ENCODE measurements around the gene LYPD8. TPM values are rescaled to one million over a fixed set of nuclear protein-coding genes. Genes with fewer than 3 reads are reported as not detected.

LYPD8 gene
- total RNA-seq, 1 experiment from 2014 or later, result not detected

GRCh38 chr1:248691567-248692155, 63.9 kb downstream of the LYPD8 start:
- H3K9me3 ChIP-seq (ENCODE audit: control insufficient read depth, insufficient read depth, low read depth, low read length), result no peaks in the 10 kb centered on the region
- no peak overlapping the region for H3K27ac ChIP-seq (ENCODE audit: low read length)
- ATAC-seq, result no peak
- ChIA-PET CTCF (no interaction called here), POLR2A (no interaction called here)
- TF ChIP-seq REST (IDR thresholded peaks at IDR 0.05; ENCODE audit: insufficient read depth in 1 of 2, low read depth in 2 of 2, low read length in 1 of 2) (no peak), POLR2AphosphoS5 (IDR thresholded peaks at IDR 0.05; ENCODE audit: low read depth, low read length) (no peak), TCF7L2 (IDR thresholded peaks at IDR 0.05; ENCODE audit: low read depth, low read length) (no peak), SIN3A (IDR thresholded peaks at IDR 0.05; ENCODE audit: borderline replicate concordance, insufficient read depth, low read depth, low read length) (no peak)
- TF ChIP-seq, protein P1, sequence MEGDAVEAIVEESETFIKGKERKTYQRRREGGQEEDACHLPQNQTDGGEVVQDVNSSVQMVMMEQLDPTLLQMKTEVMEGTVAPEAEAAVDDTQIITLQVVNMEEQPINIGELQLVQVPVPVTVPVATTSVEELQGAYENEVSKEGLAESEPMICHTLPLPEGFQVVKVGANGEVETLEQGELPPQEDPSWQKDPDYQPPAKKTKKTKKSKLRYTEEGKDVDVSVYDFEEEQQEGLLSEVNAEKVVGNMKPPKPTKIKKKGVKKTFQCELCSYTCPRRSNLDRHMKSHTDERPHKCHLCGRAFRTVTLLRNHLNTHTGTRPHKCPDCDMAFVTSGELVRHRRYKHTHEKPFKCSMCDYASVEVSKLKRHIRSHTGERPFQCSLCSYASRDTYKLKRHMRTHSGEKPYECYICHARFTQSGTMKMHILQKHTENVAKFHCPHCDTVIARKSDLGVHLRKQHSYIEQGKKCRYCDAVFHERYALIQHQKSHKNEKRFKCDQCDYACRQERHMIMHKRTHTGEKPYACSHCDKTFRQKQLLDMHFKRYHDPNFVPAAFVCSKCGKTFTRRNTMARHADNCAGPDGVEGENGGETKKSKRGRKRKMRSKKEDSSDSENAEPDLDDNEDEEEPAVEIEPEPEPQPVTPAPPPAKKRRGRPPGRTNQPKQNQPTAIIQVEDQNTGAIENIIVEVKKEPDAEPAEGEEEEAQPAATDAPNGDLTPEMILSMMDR (IDR thresholded peaks at IDR 0.05), result no peak
- no TSS peak for BruUV-seq (replicated peaks)
- no peak overlapping the region for H3K4me3 ChIP-seq (ENCODE audit: low read depth in 2 of 2, low read length in 2 of 2)
- no peaks in the 10 kb centered on the region for H3K36me3 ChIP-seq (ENCODE audit: control insufficient read depth, insufficient read depth, low read length)
- no peak for DNase-seq (ENCODE audit: low read depth, low spot score)
- in situ Hi-C loops (cut with HindIII; ENCODE audit: low pct_unique_long_range_greater_than_20kb, low sequenced_read_pairs), result no loop called here
- intact Hi-C loops (cut with micrococcal nuclease; ENCODE audit: unreplicated experiment), result no loop called here
- H3K27me3 ChIP-seq (ENCODE audit: control insufficient read depth, insufficient read depth, low read length), result no peaks in the 10 kb centered on the region
- no peaks in the 10 kb centered on the region for H3K4me1 ChIP-seq (ENCODE audit: control insufficient read depth, insufficient read depth, low read length)

Other genes with a start within 250 kb of the LYPD8 start
- gene OR2G6, start 247.7 kb downstream of the LYPD8 start, total RNA-seq (2021; ENCODE audit: unreplicated experiment), result not detected
- not detected for gene OR2T29, start 193.0 kb downstream of the LYPD8 start, total RNA-seq (2021; ENCODE audit: unreplicated experiment)
- gene OR2T34, start 181.0 kb downstream of the LYPD8 start, total RNA-seq (2021; ENCODE audit: unreplicated experiment), result not detected
- gene OR2T10, start 158.1 kb downstream of the LYPD8 start, total RNA-seq (2021; ENCODE audit: unreplicated experiment), result not detected
- not detected for gene OR2T11, start 120.7 kb downstream of the LYPD8 start, total RNA-seq (2021; ENCODE audit: unreplicated experiment)
- not detected for gene OR2T35, start 110.5 kb downstream of the LYPD8 start, total RNA-seq (2021; ENCODE audit: unreplicated experiment)
- not detected for gene OR2T27, start 100.2 kb downstream of the LYPD8 start, total RNA-seq (2021; ENCODE audit: unreplicated experiment)
- gene OR14I1, start 53.0 kb downstream of the LYPD8 start, total RNA-seq (2021; ENCODE audit: unreplicated experiment), result not detected
- gene SH3BP5L, start 70.2 kb upstream of the LYPD8 start, total RNA-seq (2021; ENCODE audit: unreplicated experiment), result 23.9 TPM
- 36.2 TPM for gene ZNF672, start 82.5 kb upstream of the LYPD8 start, total RNA-seq (2021; ENCODE audit: unreplicated experiment)
- 62.3 TPM for gene ZNF692, start 103.3 kb upstream of the LYPD8 start, total RNA-seq (2021; ENCODE audit: unreplicated experiment)
- gene PGBD2, start 150.5 kb upstream of the LYPD8 start, total RNA-seq (2021; ENCODE audit: unreplicated experiment), result 7.1 TPM

Data from Panc1 (cell line).